Stimulated activated CD8-positive, alpha-beta memory T cell treated with anti-CD3 and anti-CD28 coated beads, Interleukin-15, amount 100 ng/mL, for 1 hour (primary cell): ENCODE measurements around the gene PARN.
"Not testable (repeated sequence)": the region's sequence is repeated elsewhere in the genome, so short reads cannot be mapped to it uniquely, and the experiment has no call there.

Experiments used
- DNase-seq: peaks from one replicate; pipeline ENCODE4 v3.0.0-alpha.2; 2020; ENCODE audit warnings: low read depth

PARN gene

GRCh38 chr16:14574698-14575415 is 55.2 kb downstream of the PARN start:
- DNase-seq = not testable (repeated sequence)

- no peak for DNase-seq
Measured at GRCh38 chr16:14572535-14572934, 57.5 kb downstream of the PARN start.

DNA sequence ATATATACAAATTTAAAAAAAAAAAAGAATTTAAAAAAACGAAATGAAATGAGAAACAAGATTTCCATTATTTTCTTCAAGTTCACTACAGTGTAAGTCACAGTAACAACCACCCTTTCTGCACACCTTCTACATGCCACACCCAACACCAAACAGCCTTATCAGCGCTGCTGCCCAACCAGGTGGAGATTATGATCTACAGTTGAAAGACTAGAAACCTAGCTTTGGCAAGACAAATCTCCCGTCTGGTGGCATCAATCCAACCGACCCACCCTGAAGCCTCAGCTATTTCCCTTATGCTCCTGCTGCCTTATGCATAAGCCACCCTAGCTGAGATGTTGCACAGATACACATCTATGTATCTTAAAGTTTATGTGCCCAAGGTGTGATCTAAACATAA is 60.8 kb downstream of the PARN start:
- no peak for DNase-seq

DNA sequence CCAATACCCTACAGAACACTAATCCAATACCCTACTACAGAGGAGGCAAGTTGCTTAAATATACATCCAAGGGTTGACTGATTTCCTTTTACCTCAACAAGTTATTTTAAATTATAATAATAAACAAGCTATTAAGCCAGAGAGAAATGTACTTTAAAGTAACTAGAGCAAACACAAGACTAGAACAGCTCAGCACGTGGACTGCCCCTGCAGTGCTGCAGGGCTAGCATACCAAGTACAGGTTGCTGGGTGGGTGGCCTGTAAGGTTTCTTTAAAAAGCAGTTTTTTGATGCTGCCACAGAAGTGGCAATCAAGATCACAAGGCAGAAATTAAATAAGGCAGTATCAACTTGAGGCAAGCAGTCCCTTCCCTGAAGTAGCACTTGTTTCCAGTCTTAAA is 63.5 kb downstream of the PARN start:
- DNase-seq = no peak

GRCh38 chr16:14565688-14566025 is 64.4 kb downstream of the PARN start:
- DNase-seq = no peak

DNA sequence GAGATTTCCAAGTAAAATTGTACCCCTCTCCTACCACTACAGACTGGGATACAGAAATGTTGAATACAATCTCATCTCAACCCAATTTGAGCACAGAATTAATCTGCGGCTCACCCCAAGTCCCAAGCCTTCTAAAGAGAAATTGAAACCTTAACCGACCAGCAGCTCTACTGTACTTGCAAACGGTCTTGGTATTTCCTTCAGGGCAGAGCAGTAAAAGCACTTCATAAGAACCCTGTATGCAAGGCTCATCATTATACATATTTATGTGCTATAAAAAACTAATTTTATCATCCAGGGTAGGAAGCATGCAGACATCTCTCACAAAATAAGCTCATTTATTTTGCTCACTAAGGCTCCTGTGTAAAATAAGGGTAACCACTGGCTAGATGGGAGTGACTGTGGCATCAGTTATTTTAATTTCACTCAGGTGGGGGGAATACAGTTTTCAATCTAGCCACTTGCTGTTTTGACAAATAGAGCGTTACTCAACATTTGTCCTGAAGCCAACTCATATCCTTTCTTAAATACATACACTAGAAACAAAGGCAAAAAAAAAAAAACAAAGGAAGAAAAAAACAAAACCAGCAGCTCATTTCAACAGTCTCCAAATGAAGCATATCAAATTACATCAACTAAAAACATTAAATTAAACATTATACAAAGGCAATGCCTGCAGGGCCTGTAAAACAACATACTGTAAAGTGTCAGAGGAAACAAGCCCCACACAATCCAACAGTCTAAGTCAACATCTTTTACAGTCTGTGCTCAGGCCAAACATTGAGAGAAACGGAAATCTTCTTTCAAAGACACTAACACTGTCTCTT is 65.0 kb downstream of the PARN start:
- no peak for DNase-seq

DNA sequence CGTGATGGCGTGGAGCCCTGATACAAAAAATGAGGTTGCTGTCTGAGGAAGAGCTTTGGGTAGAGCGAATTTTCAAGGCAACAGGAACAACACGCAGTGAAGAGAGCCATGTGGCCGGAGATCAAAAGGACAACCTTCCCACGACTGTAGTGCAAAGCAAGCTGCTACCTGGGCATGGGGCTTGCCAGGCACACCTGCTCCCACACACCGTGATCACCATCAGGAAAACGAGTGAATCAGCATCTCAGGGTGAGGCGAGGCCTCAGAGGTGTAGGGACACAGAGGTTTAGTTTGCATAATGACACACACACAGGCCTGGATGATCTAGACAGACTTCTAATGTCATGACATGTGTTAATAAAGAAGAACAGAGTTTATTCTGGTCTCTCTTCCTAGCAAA is 65.7 kb downstream of the PARN start:
- DNase-seq = no peak

GRCh38 chr16:14562691-14563491 is 67.2 kb downstream of the PARN start:
- DNase-seq = no peak

- DNase-seq = no peak
Measured at GRCh38 chr16:14560523-14560922, 69.5 kb downstream of the PARN start.

GRCh38 chr16:14559809-14560241 is 70.2 kb downstream of the PARN start:
- no peak for DNase-seq

DNA sequence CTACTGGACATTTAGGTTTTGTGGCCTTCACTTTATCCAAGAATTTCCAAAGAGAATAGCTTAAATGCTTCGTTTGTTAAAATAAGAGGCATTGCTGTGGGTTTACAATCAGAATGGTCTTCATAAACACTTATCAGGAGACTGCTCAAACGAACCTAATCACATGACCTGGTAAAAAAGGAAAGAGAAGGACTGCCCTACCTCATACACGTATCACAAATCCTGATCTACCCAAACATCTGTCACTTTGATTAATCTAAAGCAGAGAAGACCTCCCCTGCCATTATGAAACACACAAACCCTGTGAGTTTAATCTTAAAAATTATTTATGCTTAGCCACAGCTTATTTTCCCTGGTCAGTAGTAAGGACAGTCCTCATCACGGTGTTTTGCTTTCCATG is 76.6 kb downstream of the PARN start:
- no peak for DNase-seq

- DNase-seq = no peak
Measured at GRCh38 chr16:14549789-14550153, 80.3 kb downstream of the PARN start.

DNA sequence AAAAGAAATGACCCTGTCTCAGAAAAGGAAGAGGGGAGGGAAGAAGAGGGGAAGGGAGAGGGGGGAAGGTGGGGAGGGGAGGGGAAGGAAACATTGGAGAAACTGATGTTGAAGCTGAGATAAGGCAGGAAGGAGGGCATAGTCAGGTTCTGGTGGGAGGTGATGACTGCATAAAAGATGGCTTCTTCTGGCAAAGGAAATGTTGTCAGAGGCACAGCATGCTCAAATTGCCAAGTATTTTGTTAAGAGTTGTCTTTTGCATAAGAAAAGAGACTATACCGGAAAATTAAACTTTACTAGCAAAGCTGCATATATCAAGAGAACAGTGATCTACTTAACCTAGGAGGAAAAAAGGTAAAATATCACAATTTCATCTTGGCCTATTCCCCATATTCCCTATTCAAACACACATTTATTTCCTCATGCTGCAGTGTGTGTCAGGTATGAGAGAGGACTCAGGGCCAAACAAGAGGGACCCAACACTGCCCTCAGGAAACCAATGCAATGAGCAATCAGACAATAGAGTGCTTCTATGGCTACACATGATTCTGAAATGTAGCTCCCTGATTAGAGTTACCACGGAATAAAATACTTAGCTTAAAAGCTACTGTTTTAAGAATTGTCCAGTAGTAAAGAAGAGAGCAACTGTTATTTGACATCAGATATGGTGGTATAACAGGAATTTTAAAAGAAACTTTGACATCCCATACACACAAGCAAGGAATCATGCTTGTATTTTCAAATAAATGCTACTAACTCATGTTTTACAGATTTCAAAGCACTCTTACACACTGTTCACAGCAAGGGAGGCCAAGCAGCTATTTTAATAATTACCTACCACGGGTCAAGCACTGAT is 80.9 kb downstream of the PARN start:
- DNase-seq = no peak

GRCh38 chr16:14545346-14545884 is 84.6 kb downstream of the PARN start:
- no peak for DNase-seq

DNA sequence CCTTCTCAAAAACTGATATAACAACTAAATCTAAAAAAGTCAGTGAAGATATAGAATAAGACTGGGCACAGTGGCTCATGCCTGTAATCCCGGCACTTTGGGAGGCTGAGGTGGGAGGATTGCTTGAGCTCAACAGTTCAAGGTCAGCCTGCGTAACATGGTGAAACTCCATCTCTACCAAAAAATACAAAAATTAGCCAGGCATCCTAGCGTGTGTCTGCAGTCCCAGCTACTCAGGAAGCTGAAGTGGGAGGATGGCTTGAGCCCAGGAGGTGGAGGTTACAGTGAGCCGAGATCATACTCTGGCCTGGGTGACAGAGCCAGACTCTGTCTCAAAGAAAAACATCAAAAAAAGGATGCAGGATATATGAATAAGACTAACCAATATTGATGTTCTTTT is 85.2 kb downstream of the PARN start:
- not testable (repeated sequence) for DNase-seq

- no peak for DNase-seq
Measured at GRCh38 chr16:14539631-14540030, 90.4 kb downstream of the PARN start.

GRCh38 chr16:14539156-14539555 is 90.9 kb downstream of the PARN start:
- DNase-seq = no peak

- no peak for DNase-seq
Measured at GRCh38 chr16:14538604-14539003, 91.5 kb downstream of the PARN start.

DNA sequence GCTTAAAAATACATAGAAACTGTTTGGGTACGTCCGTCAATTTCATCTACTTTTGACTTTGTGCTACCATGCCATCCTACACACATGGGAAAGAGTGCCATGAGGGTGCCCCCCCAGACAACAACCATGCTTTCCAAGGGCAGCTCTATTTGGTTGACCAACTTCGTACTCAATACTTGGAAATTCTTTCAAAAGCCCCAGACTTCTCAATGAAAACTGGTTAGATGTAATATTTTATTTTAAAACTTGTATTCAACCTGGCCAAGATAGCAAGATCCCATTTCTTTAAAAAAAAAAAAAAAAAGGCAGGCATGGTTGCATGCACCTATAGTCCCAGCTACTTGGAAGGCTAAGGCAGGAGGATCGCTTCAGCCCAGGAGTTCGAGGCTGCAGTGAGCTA is 98.4 kb downstream of the PARN start:
- no peak for DNase-seq

DNA sequence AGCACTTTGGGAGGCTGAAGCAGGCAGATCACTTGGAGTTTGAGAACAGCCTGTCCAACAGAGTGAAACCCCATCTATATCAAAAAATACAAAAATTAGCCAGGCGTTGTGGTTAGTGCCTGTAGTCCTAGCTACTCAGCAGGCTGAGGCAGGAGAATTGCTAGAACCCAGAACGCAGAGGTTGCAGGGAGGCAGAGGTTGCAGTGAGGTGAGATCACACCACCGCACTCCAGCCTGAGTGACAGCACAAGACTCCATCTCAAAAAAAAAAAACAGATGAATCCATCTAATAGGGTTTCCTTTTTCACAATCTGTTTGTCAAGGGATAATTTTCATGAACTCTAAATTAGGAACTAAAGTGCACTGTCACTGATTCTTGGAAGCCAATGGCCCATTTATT is 99.0 kb downstream of the PARN start:
- no peak for DNase-seq

GRCh38 chr16:14530046-14530445 is 100.0 kb downstream of the PARN start:
- DNase-seq = no peak
